Urinary bladder (tissue), 4 donors: ENCODE data around the gene HBD. TPM values are rescaled to one million over a fixed set of nuclear protein-coding genes. Genes with fewer than 3 reads are reported as not detected.
"Not testable (repeated sequence)": the region's sequence is repeated elsewhere in the genome, so short reads cannot be mapped to it uniquely, and the experiment has no call there.

Source experiments
- DNase-seq: peaks from one replicate; pipeline ENCODE4 v3.0.0-alpha.2; 2015; ENCODE audit errors: extremely low spot score
- H3K27ac ChIP-seq: one replicate; pipeline ENCODE4 v1.5.1; 2013; ENCODE audit warnings: low read depth, mild to moderate bottlenecking, moderate library complexity
- H3K36me3 ChIP-seq: one replicate; pipeline ENCODE4 v1.6.1; 2013; ENCODE audit warnings: mild to moderate bottlenecking, moderate library complexity; ENCODE audit not compliant: insufficient read depth
- H3K4me1 ChIP-seq: one replicate; pipeline ENCODE4 v1.6.1; 2013; ENCODE audit warnings: mild to moderate bottlenecking, moderate library complexity; ENCODE audit not compliant: insufficient read depth
- H3K4me3 ChIP-seq: one replicate; pipeline ENCODE4 v1.5.1; 2013; ENCODE audit warnings: low read depth, low read length
- WGBS: extraction: QIAGEN DNeasy Blood & Tissue Kit; methylation state at CpG from one replicate; pipeline ENCODE4 v1.1.7; 2013; 5-methylcytosine and 5-hydroxymethylcytosine counted together
- polyA plus RNA-seq: library from polyadenylated mRNA; stranded (reverse); fragments of 200-250 nt; gene quantifications from one replicate; pipeline ENCODE4 v1.2.3, GENCODE V29; 2013
- total RNA-seq: library from RNA; depleted of rRNA; stranded (reverse); fragments of >200 nt; gene quantifications from one replicate; pipeline ENCODE4 v1.2.3, GENCODE V29; 2014
- donor health status: healthy with polysubstance abuse.
- donor health status: healthy.

The HBD gene
- total and polyA plus RNA-seq, 2 donors: not detected

DNA sequence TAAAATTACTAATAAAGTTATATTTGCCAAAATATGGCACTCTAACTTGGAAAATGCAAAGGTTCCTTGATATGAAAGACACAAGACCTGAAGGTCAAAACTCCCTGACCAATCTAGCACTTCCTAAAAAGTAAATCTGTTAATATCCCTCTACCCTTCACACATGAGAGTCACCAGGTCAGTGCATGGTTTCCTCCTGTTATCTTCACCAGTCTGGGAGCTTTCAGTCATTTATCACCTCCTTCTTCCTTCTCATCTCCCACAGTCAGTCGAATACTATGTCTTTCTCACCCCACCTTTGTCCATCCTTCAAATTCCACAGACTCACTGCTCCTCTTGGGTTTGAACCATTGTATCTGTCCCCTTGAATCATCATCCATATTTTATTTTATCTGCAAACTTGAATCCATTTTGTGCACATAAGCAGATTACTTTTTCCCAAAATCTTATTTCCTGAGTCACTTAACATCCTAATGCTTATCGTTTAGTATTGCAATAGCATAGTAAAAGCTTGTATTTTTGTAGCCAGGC, 32.8 kb upstream of the HBD start:
- Histone ChIP-seq H3K4me1 (no peaks in the 10 kb centered on the region), H3K36me3 (no peaks in the 10 kb centered on the region), H3K27ac (no peak overlapping the region), H3K4me3 (no peak overlapping the region)
- no peak for DNase-seq
- 84% methylated on average over 2 of the region's 2 CpGs for WGBS

DNA sequence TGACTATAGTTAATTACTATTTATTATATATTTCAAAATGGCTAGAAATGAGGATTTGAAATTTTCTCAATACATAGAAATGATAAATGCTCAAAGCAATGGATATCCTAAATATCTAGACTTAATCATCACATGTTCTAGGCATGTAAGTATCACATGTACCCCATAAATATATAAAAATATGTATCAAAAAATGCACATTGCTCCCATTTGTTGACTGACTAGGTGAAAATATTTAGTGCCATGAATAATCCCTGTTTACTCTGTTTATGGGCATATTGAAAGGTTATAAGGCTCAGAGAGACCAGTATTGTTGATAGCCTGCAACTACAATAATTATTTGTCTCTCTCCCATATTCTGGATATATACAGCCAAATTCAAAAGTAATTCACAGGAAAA, 32.3 kb upstream of the HBD start:
- no peak overlapping the region for H3K4me3 ChIP-seq
- no peak for DNase-seq
- no peak overlapping the region for H3K27ac ChIP-seq
- H3K36me3 ChIP-seq: no peaks in the 10 kb centered on the region
- no peaks in the 10 kb centered on the region for H3K4me1 ChIP-seq

DNA sequence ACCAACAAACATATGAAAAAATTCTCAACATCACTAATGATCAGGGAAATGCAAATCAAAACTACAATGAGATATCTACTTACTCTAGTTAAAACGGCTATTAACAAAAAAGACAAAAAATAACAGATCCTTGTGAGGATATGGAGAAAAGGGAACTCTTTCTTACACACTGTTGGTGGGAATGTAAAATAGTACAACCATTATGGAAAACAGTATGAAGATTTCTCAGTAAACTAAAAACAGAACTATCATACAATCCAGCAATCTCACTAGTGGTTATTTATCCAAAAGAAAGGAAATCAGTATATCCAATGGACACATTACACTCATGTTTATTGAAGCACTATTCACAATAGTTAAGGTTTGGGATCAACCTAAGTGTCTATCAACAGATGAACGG, 31.5 kb upstream of the HBD start:
- H3K27ac ChIP-seq: no peak overlapping the region
- no peaks in the 10 kb centered on the region for H3K36me3 ChIP-seq
- no peak for DNase-seq
- WGBS: 64% methylated on average over 2 of the region's 2 CpGs
- no peaks in the 10 kb centered on the region for H3K4me1 ChIP-seq
- H3K4me3 ChIP-seq: no peak overlapping the region

DNA sequence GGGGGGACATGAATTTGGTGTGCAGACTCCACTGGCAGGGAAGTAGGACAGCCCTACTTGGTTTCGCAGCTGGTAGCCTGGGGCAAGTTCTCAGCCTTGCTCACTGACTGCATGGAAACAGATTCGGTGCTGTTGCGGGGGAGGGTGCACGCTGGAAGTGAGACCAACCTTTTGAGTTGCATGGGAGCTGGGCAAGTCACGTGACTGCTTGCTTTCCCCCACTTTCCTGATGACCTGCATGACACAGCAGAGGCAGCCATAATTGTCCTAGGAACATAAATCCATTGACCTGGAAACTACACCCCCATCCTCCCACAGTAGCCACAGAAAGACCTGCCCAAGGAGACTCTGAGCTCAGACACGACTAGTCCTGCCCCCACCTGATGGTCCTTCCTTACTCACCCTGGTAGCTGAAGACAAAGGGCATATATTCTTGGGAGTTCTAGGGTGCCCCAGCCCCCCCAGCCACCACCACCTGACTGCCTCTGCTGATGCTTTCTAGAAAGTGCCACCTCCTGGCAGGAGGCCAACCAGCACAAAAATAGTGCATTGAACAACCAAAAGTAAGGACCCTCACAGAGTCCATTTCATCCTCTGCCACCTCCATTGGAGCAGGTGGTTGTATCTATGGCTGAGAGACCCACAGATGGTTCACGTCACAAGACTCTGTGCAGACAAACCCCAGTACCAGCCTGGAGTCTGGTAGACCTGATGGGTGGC, 24.4 kb upstream of the HBD start:
- 76% methylated on average over 7 of the region's 7 CpGs for WGBS
- H3K27ac ChIP-seq: no peak overlapping the region
- H3K4me3 ChIP-seq: no peak overlapping the region
- no peaks in the 10 kb centered on the region for H3K36me3 ChIP-seq
- DNase-seq: no peak
- no peaks in the 10 kb centered on the region for H3K4me1 ChIP-seq

DNA sequence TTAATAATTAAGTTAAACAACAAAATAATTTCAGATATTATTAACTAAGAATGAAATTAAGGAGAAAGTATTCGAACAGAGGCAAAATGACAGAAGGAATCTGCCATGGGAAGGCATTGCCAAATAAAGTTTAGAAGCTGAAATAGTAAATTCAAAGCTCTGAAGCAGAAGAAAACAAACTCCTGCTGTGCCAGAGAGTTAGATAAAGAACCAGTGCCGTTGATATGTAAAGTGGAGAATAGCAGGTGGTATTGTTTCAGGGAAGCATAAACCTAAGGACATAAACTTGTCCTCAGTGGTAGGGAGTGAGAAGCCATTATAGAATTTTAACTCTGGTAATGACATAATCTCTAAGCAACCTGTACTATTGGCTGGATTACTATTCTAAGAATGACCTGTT, 23.0 kb upstream of the HBD start:
- H3K27ac ChIP-seq: no peak overlapping the region
- WGBS: 26% methylated on average over 2 of the region's 2 CpGs
- no peak overlapping the region for H3K4me3 ChIP-seq
- H3K4me1 ChIP-seq: no peaks in the 10 kb centered on the region
- no peak for DNase-seq
- no peaks in the 10 kb centered on the region for H3K36me3 ChIP-seq

DNA sequence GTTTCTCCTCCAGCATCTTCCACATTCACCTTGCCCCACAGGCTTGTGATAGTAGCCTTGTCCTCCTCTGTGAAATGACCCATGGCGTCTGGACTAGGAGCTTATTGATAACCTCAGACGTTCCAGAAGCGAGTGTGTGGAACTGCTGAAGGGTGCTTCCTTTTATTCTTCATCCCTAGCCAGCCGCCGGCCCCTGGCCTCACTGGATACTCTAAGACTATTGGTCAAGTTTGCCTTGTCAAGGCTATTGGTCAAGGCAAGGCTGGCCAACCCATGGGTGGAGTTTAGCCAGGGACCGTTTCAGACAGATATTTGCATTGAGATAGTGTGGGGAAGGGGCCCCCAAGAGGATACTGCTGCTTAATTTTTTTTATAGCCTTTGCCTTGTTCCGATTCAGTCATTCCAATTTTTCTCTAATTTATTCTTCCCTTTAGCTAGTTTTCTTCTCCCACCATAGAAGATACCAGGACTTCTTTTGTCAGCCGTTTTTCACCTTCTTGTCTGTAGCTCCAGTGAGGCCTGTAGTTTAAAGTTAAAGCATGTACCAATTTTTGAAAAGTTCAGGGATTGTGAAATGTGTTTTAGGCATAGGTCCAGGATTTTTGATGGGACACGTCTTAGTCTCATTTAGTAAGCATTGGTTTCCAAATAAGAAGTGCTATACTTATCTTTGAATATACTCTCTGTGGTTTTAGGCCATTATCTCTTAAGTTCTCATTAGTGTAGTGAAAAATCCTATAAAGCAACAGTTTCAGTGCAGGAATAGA, 20.5 kb upstream of the HBD start, which contains the start of gene HBG2:
Gene HBG2 (minus strand): TSS at position 136 of the 768 bp plus-strand sequence. CDS start 53 bp downstream, at position 83.
- DNase-seq, H3K27ac ChIP-seq, H3K4me1 ChIP-seq, H3K36me3 ChIP-seq, H3K4me3 ChIP-seq: not testable (repeated sequence)
- 68% methylated on average over 4 of the region's 9 CpGs for WGBS

DNA sequence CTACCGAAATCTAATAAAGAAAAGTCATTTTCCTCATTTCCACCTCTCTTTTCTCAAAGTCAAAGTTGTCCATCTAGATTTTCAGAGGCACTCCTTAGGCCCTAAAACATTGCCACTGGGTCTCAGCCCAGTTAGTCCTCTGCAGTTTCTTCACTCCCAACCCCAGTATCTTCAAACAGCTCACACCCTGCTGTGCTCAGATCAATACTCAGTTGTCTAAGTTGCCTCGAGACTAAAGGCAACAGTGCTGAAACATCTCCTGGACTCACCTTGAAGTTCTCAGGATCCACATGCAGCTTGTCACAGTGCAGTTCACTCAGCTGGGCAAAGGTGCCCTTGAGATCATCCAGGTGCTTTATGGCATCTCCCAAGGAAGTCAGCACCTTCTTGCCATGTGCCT, 19.7 kb upstream of the HBD start:
- H3K36me3 ChIP-seq, H3K27ac ChIP-seq, H3K4me1 ChIP-seq, H3K4me3 ChIP-seq, DNase-seq: not testable (repeated sequence)
- 75% methylated on average over 2 of the region's 2 CpGs for WGBS

DNA sequence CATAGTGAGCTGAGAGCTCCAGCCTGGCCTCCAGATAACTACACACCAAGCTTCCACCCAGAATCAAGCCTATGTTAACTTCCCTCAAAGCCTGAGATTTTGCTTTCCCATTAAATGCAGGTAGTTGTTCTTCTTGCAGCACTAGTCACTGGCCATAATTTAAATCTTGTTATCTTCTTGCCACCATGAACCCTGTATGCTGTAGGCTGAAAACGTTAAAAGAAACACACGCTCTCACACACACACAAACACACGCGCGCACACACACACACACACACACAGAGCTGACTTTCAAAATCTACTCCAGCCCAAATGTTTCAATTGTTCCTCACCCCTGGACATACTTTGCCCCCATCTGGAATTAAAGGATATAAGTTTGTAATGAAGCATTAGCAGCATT, 19.2 kb upstream of the HBD start:
- H3K27ac ChIP-seq, H3K4me3 ChIP-seq, DNase-seq, H3K4me1 ChIP-seq, H3K36me3 ChIP-seq: not testable (repeated sequence)
- WGBS: 74% methylated on average over 5 of the region's 5 CpGs

DNA sequence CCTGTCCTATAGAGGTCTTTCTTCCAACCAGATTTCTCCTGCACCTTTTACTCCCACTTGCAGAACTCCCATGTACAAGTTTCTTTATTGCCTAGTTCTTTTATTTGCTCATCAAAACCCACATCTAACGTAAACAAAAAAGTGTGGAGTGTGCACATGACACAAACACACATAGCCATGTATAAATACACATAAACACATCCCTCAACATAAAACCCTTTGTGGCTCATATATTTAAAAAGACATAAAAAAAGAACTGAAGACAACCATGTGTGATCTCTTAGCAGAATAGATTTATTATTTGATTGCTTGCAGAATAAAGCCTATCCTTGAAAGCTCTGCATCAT, 18.6 kb upstream of the HBD start:
- no peak overlapping the region for H3K4me3 ChIP-seq
- H3K27ac ChIP-seq: no peak overlapping the region
- DNase-seq: no peak
- H3K36me3 ChIP-seq: no peaks in the 10 kb centered on the region
- WGBS: 46% methylated on average over 1 of the region's 1 CpG
- H3K4me1 ChIP-seq: no peaks in the 10 kb centered on the region

DNA sequence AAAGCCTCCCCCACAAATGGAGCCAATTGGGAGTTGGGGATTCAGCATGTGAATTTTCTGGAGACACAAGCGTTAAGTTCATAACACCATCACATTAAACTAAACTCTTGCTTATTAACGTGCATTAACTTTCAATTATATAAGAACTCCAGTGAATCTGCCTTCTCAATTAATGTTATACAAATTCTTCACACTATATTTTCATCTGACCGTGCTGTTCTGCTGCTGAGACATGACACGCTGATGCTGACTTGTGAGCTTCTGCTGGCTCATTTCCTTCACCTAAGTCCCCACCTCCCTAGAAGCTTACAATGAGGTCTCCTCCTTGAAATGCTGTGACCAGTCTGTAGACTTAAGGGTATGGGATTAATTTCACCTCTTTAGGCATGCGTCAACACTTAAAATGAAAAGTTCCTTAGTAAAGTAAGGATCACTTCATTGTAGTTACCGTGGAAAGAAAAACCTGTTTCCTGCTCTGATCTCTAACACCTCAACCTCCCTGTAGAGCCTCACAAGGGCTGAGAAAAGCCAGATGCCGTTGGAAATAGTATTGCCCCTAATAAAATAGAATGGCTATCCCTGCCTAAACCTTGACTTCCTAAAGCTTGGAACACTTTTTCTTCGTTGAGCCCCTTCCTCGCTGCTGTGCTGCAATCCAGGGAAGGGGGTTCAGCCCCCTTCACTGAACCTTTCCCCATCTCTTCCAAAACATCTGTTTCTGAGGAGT, 18.1 kb upstream of the HBD start:
- Histone ChIP-seq H3K4me3 (no peak overlapping the region), H3K36me3 (no peaks in the 10 kb centered on the region), H3K27ac (no peak overlapping the region), H3K4me1 (no peaks in the 10 kb centered on the region)
- 31% methylated on average over 9 of the region's 9 CpGs for WGBS
- DNase-seq: no peak

DNA sequence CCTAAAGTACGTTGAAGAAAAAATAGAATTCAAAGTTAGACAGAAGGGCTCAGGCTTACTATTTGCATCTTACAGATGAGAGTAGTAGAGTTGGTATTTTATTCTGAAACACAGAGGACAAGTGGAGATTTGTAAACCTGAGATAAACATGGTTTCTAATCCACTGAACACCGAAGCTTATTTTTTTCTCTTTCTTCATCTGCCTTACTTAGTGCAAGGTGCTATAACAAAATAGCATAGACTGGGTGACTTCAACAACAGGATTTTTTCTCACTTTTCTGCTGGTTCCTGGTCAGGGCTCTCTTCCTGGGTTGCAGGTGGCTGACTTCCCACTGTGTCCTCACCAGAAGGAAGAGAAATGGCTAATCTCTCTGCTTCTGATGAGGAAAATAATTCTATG, 17.5 kb upstream of the HBD start:
- DNase-seq: no peak
- WGBS: 38% methylated on average over 2 of the region's 2 CpGs
- Histone ChIP-seq H3K4me1 (no peaks in the 10 kb centered on the region), H3K36me3 (no peaks in the 10 kb centered on the region), H3K27ac (no peak overlapping the region), H3K4me3 (no peak overlapping the region)

DNA sequence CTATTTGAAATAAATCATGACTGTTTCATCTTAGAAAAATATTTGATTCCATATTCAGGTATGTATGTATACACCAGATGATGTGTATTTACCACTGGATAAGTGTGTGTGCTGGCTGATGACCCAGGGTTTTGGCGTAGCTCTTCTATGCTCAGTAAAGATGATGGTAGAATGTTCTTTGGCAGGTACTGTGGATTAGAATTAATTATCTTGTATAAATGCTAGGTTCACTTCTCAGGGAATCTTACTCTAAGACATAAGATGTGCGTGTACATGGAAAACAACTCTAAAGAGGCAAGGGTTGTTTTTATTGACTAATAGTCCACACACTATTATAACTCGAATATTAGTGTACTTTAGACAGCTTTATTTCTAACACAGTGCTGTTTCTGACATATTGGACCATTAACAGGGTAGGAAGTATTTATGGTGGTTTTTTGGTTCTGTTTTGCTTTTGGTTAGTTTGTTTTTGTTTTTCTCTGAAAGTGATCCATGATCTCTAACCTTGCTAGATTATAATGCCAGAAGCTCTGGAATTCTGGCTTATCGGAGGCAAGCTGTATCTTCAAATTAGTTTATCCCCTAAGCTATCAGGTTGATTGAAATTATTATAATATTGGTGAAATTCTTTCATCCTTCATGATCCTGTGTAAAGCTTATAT, 16.4 kb upstream of the HBD start:
- Histone ChIP-seq H3K36me3 (no peaks in the 10 kb centered on the region), H3K4me3 (no peak overlapping the region), H3K27ac (no peak overlapping the region), H3K4me1 (no peaks in the 10 kb centered on the region)
- 86% methylated on average over 4 of the region's 4 CpGs for WGBS
- DNase-seq: no peak

DNA sequence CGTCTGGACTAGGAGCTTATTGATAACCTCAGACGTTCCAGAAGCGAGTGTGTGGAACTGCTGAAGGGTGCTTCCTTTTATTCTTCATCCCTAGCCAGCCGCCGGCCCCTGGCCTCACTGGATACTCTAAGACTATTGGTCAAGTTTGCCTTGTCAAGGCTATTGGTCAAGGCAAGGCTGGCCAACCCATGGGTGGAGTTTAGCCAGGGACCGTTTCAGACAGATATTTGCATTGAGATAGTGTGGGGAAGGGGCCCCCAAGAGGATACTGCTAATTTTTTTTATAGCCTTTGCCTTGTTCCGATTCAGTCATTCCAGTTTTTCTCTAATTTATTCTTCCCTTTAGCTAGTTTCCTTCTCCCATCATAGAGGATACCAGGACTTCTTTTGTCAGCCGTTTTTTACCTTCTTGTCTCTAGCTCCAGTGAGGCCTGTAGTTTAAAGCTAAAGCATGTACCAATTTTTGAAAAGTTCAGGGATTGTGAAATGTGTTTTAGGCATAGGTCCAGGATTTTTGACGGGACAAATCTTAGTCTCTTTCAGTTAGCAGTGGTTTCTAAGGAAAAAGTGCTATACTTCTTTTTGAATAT, 15.6 kb upstream of the HBD start, which contains the start of gene HBG1:
Gene HBG1 (minus strand): TSS at position 51 of the 590 bp plus-strand sequence. CDS start 53 bp downstream, outside the sequence.
- H3K4me1 ChIP-seq, H3K36me3 ChIP-seq, H3K27ac ChIP-seq, H3K4me3 ChIP-seq, DNase-seq: not testable (repeated sequence)
- WGBS: 72% methylated on average over 4 of the region's 9 CpGs
